GM23248 (cell line): ENCODE measurements around the gene PHLDB1.
"Not testable (repeated sequence)": the region's sequence is repeated elsewhere in the genome, so short reads cannot be mapped to it uniquely, and the experiment has no call there.

Experiments used
- EZH2 ChIP-seq: fragments of 200-600 bp; sonication (generic); IDR thresholded peaks from 2 replicates; pipeline ENCODE4 v1.6.1; 2018; ENCODE audit warnings: antibody characterized with exemption, mild to moderate bottlenecking; ENCODE audit not compliant: insufficient read depth, poor library complexity, severe bottlenecking
- EZH2phosphoT487 ChIP-seq: fragments of 200-600 bp; sonication (generic); IDR thresholded peaks from 2 replicates; pipeline ENCODE4 v1.6.1; 2018; ENCODE audit warnings: antibody characterized with exemption, moderate library complexity, mild to moderate bottlenecking, low read depth; ENCODE audit not compliant: insufficient read depth

- not testable (repeated sequence) for TF ChIP-seq EZH2, EZH2phosphoT487
Observed at GRCh38 chr11:118678908-118679307, 71.5 kb downstream of the PHLDB1 start.
